Panc1 (cell line): ENCODE data around the gene EEF1A1.

Source experiments
- POLR2AphosphoS5 ChIP-seq: IDR thresholded peaks from 2 replicates; pipeline ENCODE4 v1.6.1; 2012; ENCODE audit warnings: mild to moderate bottlenecking, low read depth, low read length, moderate library complexity
- SIN3A ChIP-seq: IDR thresholded peaks from 2 replicates; pipeline ENCODE4 v1.6.1; 2012; ENCODE audit warnings: low read depth, mild to moderate bottlenecking, low read length, moderate library complexity, borderline replicate concordance; ENCODE audit not compliant: insufficient read depth
- TF ChIP-seq, protein P1 (sequence below): fragments of 450-650 bp; IDR thresholded peaks from 2 replicates; pipeline ENCODE4 v1.5.1; 2017; ENCODE audit warnings: mild to moderate bottlenecking
- TF ChIP-seq, protein P2 (sequence below), 2 experiments: IDR thresholded peaks; 2 replicates each; pipeline ENCODE4 v1.6.1; 2011 to 2012; ENCODE audit warnings: low read depth in 2 of 2, control low read depth in 1 of 2, low read length in 1 of 2, mild to moderate bottlenecking in 1 of 2, moderate library complexity in 1 of 2; ENCODE audit not compliant: insufficient read depth in 1 of 2

DNA sequence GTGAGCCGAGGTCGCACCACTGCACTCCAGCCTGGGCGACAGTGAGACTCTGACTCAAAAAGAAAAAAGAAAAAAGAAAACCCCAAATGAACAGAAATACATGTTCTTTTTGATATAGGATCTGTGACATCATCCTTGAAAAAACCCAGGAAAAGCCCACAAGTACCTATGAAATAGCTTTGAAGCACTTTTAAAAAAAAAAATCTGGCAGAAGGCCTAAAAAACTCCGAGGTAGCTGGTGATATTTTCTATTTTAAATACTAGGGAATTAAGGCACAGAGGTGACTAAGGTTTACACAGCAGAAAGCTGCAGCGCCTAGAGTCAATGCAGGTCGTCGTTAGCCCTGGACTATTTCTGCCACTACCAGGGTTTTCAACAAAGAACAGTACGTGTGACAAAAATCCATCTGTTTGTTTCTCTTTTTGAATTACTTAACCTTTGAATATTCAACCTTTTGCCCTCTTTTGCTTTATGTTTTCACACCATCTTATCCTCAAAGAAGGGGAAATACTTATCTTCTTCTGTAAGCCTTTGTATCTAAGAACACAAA, 39.4 kb upstream of the EEF1A1 start:
- TF ChIP-seq, protein P1, sequence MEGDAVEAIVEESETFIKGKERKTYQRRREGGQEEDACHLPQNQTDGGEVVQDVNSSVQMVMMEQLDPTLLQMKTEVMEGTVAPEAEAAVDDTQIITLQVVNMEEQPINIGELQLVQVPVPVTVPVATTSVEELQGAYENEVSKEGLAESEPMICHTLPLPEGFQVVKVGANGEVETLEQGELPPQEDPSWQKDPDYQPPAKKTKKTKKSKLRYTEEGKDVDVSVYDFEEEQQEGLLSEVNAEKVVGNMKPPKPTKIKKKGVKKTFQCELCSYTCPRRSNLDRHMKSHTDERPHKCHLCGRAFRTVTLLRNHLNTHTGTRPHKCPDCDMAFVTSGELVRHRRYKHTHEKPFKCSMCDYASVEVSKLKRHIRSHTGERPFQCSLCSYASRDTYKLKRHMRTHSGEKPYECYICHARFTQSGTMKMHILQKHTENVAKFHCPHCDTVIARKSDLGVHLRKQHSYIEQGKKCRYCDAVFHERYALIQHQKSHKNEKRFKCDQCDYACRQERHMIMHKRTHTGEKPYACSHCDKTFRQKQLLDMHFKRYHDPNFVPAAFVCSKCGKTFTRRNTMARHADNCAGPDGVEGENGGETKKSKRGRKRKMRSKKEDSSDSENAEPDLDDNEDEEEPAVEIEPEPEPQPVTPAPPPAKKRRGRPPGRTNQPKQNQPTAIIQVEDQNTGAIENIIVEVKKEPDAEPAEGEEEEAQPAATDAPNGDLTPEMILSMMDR = no peak
- TF ChIP-seq, protein P2, sequence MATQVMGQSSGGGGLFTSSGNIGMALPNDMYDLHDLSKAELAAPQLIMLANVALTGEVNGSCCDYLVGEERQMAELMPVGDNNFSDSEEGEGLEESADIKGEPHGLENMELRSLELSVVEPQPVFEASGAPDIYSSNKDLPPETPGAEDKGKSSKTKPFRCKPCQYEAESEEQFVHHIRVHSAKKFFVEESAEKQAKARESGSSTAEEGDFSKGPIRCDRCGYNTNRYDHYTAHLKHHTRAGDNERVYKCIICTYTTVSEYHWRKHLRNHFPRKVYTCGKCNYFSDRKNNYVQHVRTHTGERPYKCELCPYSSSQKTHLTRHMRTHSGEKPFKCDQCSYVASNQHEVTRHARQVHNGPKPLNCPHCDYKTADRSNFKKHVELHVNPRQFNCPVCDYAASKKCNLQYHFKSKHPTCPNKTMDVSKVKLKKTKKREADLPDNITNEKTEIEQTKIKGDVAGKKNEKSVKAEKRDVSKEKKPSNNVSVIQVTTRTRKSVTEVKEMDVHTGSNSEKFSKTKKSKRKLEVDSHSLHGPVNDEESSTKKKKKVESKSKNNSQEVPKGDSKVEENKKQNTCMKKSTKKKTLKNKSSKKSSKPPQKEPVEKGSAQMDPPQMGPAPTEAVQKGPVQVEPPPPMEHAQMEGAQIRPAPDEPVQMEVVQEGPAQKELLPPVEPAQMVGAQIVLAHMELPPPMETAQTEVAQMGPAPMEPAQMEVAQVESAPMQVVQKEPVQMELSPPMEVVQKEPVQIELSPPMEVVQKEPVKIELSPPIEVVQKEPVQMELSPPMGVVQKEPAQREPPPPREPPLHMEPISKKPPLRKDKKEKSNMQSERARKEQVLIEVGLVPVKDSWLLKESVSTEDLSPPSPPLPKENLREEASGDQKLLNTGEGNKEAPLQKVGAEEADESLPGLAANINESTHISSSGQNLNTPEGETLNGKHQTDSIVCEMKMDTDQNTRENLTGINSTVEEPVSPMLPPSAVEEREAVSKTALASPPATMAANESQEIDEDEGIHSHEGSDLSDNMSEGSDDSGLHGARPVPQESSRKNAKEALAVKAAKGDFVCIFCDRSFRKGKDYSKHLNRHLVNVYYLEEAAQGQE (IDR thresholded peaks at IDR 0.05; ENCODE audit: insufficient read depth in 1 of 2, low read depth in 2 of 2, low read length in 1 of 2) = no peak
- no peak for TF ChIP-seq POLR2AphosphoS5
- no peak for TF ChIP-seq SIN3A
